ENCODE data around the gene ABI1.
"Not testable (repeated sequence)": the region's sequence is repeated elsewhere in the genome, so short reads cannot be mapped to it uniquely, and the experiment has no call there.

ABI1 gene

DNA sequence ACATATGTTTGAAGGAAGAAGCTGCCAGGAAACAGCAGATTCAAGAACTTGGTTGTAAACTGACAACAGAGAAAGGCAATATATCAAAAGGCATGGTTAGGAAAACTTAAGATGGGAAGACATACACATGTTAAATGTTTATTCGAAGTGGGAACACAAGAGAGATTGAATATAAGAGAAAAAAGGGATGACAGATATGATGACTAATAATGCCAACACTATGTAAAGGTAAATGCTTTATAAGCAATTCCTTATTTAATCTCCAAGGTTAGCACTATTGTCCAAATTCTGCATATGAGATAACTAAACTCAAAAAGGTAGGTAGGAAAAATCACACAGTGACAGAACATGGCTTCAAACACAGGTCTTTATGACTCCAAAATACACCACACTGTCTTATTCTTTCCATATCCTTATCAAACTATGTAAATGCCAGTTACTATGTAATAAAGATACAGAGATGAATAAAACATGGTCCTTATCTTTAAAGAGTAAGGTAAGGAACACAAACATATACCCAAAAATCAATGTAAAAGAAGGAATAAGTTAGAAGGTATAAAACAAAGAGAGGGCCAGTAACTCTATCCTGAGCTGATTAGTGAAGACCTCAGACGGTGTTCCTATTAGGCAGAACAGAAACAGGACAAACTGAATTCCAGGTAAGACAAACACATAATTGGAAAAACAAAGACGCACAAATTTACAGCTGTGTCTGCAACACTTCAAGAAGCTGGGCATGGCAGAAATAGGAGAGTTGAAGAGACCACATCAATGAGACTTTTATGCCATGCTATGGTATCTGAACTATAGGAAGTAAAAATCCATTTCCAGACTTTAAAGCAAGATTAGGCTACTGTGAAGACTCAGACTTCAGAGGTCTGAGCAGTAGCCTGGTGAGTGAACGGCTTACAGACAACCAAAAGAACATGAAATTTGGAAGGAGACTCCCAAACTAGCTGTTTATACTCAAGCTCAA is 56.1 kb downstream of the ABI1 start:
- DNase-seq = no peak

DNA sequence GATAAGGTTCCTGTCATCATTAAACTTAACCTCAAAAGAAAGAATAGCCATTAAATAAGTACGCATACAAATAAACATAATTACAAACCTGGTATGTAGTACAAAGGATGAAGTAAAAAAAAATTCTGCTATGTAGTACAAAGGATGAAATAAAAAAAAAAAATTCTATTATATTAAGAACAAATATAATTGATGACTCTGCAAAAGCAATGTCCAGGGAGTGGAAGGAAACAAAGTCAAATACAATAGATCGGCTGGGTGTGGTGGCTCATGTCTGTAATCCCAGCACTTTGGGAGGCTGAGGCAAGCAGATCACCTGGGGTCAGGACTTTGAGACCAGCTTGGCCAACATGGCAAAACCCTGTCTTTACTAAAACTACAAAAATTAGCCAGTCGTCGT is 56.9 kb downstream of the ABI1 start:
- DNase-seq = no peak

DNA sequence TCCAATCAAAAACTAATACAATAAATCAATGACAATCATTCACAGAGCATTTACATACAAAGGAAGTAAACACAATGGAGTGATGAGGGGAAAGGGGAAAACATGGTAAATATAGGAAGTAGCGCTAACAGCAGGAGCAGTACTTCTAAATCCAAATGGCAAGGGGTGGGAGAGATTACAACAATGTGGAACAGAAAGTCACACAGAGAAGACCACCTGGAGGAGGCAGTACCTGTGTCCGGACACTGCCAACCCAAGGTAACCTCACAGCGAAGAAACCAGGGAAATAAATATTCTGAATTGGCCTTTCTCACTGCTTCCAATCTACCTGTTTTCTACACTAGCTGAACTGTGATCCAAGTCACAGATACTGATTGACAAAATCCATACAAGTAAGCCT is 58.2 kb downstream of the ABI1 start:
- DNase-seq = no peak

DNA sequence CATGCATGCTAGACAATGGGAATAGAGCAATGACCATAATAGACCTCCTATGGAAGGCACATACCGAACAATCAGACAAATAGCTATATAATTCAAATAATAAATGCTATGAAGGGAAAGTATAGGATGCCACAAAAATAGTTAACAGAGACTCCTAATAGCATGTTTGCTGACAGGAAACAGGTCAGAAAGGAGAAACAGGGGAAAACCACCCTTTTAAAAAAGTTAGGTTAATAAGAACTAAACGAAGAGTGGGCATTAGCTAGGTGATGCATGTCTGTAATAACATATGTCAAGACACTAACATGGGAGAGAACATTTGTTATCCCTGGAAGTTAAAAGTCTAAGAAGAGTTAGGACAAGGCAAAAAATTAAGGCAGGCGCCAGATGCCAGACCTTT is 58.9 kb downstream of the ABI1 start:
- no peak for DNase-seq

DNA sequence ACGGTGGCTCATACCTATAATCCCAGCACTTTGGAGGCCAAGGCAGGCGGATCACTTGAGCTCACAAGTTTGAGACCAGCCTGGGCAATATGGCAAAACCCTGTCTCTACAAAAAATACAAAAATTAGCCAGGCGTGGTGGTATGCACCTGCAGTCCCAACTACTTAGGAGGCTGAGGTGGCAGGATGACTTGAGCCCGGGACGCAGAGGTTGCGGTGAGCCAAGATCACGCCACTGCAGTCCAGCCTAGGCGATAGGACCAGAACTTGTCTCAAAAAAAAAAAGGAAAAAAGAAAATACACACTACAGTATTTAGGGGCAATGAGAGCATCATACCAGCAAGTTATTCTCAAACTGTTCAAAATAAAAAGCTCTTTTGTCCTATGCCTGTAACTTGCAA is 59.5 kb downstream of the ABI1 start:
- no peak for DNase-seq

DNA sequence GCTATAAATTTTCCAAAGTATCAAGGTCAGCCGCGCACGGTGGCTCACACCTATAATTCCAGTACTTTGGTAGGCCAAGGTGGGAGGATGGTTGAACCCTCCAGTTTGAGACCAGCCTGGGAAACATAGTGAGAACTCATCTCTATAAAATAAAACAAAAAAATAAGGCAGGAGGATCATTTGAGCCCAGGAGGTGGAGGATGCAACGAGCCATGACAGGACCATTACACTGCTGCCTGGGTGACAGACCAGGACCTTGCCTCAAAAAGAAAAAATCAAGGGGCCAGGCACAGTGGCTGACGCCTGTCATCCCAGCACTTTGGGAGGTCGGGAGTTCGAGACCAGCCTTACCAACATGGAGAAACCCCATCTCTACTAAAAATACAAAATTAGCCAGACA is 60.3 kb downstream of the ABI1 start:
- DNase-seq = no peak

DNA sequence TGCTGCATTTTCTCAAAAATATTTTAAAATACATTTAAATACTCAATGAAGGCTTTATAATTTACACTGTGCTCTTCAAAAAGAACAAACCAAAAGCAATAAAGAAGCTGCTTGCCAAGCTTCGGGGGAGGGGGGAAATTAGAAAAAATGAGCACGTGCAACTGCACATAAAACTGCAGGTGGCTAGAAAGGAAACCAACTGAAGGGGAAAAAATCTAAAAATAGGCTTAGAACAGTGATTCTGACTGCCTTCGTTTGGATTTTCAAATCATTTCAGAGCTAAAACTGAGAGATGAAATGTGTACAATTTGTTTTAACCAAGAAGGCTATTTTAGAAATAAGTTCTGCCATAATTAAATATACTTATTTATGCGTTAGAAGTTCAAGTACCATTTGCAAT is 61.4 kb downstream of the ABI1 start:
- no peak for DNase-seq

DNA sequence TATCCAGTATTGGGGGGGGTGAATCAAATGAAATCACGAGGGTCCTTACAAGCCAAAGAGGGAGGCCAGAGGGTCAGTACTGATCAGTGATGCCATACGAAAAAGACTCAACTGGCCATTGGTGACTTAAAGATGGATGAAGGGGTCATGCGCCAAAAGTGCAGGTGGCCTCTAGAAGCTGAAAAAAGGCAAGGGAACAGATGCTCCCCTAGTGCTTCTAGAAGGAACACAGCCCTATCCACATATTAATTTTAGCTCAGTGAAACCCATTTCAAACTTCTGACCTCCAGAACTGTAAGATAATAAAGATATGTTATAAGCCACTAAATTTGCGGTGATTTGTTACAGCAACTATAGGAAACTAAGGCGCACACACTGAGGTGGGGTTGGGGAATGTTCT is 62.5 kb downstream of the ABI1 start:
- no peak for DNase-seq

DNA sequence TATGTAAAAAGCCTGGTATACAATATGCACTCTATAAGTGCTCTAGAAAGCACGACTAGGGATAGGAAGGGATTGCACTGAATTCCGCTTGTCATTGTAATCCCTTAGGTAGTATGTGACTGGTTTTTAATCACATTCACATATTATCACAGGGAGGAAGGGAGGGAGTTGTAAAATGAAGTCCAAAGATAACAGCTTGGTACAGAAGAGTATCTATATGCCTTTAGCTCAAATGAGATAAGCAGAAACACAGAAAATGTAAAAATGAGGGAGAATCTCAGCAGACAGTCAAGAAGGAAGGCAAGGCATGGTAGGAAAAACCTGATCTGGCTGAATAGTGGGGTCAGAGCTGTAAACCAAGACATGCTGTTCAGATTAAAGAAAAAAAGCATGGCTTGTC is 63.4 kb downstream of the ABI1 start:
- no peak for DNase-seq

DNA sequence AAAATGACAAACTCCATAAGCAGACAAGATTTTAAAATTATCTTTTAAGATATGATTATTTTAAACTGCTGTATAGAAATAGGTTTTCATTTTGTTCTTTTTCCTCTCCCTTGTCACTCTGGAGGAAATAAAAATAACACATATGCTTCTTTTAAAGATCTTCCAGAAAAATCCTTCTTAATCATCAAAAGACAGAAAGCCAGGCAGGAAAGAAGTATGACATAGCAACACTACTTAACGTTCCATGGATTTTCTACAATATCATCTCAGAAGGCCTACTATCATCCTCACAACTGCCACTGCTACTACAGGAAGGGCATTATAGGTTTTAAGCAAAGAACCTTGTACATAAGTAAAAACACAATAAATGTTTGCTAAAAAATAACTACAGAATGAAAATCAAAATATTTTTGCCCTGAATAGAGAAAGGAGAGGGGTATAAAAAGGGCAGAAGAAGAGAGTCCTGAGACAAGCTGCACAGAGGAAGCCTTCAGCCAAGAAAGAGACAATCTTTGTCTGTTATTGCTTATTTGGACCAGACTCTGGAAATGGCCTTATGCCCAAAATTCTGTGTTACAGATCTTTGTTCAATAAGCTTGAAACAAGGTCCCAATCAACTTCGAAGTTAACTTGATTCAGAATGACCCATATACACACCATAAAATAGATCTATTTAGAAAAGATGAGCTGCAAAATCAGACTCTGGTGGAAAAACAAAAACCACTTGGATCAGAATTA is 67.8 kb downstream of the ABI1 start:
- no peak for DNase-seq

DNA sequence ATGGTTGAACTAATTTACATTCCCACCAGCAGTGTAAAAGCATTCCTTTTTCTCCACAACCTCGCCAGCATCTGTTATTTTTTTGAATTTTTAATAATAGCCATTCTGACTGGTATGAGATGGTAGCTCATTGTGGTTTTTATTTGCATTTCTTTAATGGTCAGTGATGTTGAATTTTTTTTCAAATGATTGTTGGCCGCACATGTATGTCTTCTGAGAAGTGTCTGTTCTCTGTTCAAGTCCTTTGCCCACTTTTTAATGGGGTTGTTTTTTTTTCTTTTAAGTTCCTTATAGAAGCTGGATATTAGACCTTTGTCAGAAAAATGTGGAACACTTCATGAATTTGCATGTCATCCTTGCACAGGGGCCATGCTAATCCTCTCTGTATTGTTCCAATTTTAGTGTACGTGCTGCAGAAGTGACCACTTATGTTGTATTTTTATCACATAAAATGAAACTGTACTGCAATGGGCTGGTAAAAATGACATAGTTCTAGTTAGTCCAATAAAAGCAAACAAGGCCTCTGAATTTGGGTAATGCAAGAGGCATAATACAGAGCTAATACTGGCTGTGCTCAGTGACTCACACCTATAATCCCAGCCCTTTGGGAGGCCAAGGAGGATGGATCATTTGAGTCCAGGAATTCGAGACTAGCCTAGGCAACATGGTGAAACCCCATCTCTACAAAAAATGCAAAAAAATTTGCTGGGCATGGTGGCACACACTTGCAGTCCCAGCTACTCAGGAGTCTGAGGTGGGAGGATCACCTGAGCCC is 70.3 kb downstream of the ABI1 start:
- no peak for DNase-seq

DNA sequence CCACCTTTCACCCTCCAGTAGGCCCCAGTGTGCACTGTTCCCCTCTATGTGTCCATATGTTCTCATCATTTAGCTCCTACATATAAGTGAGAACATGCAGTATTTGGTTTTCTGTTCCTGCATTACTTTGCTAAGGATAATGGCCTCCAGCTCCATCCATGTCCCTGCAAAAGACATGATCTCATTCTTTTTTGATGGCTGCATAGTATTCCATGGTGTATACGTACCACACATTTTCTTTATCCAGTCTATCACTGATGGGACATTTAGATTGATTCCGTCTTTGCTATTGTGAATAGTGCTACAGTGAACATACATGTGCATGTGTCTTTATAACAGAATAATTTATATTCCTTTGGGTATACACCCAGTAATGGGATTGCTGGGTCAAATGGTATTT is 71.0 kb downstream of the ABI1 start:
- DNase-seq = not testable (repeated sequence)

DNA sequence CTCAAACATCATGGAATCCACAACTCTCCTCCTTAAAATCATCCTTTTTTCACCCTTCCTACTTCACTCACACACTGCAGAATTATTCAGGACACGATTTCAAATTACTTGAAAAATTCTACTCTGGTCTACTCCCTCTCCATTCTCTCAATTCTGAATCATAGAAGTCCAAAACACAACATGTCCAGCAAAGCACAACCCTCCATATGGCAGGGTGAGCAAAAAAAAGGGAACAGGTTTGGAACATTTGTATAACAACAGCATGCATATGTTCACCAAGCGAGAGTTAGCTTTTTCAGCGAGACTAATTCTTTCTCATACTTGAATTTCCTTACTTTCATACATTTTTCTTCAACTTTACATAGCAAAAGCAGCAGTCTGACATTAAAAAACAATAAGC is 73.4 kb downstream of the ABI1 start:
- DNase-seq = no peak

DNA sequence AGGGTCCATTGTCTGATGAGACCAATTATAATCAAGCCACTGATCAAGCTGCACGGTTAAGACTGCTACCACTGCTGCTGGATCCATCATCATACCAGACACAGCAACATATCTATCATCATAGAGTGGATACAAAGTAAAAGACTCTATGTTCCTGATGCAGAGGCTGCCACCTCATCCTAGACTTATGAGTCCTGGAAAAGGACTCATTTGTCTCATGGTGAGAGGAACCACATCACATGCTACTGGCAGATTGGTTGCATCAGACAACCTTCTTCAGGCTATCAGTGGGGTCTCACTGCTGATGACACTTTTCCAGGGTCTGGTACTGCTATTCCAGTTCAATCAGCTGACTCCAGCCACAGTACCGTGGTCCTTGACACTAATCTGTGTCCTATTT is 79.0 kb downstream of the ABI1 start:
- DNase-seq = no peak

DNA sequence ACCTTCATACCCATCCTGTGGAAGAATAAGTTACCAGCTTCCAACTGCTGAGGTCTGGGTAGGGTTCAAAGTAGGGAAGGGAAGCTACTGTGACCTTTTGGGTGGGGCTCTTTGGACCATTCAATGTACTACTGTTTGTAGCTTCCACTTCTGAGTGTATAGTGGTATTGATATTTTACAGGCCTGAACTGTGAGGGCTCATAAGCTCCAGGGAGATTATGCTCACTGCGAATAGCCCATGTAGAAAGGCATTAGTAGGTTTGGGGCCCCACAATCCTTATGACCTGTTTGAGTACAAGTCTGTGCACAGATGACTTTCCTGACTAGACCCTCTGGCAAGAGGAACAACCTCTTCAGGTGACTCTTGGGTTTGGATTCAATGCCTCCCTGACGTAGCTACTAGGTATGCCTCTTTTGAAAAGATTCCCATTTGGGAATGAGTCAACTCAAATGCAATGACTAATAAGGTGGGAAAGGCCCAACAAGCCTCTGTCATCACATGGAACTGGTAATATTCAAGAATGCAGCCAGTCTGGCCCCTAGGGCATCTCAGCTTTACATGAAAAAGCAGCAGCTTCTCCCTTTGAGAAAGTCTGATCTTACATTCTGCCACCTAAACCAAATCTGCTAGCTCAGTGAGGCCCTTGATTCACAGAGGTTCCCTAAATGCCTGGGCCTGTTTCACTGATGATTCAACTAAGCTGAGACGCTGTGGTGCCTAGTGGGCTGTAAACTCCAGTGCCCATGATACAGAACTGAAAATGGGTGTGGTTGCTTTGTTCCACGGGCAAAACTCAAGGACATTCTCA is 79.8 kb downstream of the ABI1 start:
- DNase-seq = peak in 1 of 2 donors; percentile 37

DNA sequence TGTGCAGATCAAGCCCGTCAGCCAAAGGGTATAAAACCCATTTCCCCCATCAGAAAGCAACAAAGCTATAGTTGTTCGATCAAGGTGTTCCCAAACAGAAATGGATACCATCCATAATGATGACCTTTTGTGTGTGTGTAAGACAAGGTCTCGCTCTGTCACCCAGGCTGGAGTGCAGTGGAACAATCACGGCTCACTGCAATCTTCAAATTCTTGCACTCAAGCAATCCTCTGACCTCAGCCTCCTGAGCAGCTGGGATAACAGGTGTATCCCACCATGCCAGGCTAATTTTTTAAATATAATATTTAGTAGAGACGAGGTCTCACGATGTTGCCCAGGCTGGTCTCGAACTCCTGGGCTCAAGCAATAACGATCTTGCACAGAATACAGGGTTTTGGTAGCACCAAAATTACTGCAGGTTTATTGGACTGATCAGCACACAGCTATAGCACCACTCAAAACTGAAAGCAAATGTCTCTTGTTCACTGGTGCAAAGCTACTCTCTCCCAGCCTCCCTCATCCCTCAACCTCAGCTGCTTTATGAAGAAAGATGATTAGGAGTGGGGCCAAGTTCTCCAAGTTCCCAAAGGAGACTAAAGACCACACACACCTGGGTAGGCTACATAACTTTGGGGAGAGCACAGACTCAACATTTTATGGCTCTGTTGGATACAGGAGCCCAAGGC is 80.5 kb downstream of the ABI1 start:
- no peak for DNase-seq

DNA sequence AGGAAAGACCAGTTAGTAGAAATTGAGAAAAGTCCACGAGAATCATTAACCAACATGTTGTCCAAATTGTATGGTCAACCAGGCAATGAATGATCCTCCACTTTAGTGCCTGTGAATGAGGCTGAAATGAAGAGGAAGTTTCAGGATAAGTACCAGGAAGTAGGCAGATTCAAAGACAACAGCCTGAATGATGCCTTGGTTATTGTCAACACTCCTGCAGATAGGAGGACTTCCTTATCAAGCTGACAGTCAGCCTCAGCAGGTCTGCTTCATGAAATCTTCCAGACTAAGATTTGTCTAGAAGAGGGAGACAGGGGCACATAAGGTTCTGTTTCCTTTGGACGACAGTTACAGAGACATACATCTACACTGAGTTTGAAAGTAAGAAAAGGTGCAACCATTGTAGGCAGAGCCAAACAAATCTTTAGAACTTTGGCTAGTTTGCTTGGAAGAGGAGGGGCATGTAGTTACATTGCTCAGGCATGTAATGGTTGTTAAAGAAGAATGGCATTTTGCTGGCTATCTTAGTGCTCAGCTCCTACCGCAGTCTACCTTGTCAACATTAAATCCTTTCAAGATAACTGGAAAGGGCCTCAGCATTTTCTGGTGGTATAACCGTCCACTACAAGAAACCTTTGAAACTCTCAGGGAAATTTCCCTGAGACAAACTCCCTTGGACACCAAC is 81.4 kb downstream of the ABI1 start:
- no peak for DNase-seq

DNA sequence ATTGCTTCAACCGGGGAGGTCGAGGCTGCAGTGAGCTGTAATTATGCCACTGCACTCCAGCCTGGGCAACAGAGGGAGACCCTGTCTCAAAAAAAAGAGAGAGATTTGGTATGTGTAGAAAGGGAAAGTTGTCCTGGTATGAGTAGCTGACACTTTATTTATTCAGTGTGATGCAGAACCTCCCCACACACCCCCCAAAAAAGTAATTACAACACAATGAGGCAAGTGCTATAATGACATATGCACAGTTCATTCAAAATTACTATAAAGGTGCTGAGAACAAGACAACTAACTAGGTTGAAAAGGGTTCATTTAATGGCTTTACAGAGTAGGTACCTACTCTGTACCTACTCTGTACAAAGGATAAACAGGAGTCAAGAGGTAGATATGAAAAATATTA is 83.1 kb downstream of the ABI1 start:
- no peak for DNase-seq

DNA sequence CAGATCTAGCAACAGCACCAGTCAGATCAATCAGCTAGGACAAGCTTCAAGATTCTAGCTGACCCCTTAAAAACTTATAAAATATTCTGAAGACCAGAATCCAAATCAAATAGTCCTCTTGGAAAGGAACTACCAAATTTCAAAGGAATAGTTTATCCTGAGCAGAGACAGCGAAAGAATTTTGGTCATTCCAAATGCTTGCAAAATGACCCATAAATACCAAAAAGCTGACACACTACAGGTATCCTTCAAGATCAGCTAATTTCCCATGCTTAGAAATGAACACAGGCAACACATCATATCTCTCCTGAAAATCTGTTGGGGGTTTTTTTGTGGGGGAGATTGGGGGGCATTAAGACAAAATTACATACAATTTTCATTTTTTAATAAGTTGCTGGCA is 84.5 kb downstream of the ABI1 start:
- no peak for DNase-seq

DNA sequence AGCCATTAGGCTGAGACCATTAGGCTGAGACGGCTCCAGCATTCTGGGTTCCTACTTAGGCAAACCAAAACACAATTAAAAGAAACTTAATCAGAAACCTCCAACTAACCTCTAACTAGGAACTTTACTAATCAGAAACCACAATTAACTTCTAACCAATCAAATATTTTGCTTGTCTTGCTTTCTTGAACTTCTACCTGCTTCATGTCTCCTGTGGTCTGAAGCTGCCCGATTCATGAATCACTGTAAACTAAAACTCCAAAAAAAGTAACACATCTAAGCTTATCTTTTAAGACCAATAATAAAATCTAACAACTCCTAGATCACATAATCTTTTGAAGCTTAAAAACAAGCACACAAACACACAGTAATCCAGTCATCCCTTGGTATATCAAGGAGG is 87.1 kb downstream of the ABI1 start:
- DNase-seq = no peak

DNA sequence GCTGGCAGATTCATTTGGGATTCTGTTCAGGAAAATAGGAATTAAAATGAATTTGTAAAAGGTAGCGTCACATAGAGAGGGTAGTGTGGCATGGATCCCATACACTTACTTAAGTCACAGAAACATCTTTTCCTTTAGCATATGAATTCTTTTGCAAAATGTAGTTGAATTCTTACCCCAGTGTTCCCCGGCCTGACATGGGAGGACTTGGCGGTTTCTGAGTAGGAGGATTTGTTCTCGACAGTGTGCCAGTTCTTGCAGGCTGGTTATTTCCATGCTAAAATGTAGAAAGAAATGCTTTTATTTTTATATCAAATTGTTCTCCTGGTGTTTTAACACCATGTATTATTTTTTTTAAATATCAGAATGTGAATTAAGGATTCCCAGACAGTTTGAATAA is 90.7 kb downstream of the ABI1 start:
- no peak for DNase-seq

Data from CD4-positive, alpha-beta T cell treated with Interleukin-4 for 1 hour (primary cell).